NCI-H128 (cell line): ENCODE results near the gene ZNF341.

Experiments
- DNase-seq: peaks from one replicate; lab custom pipeline; 2025; ENCODE audit not compliant: unreplicated experiment; lab: John Stamatoyannopoulos, UW

Gene ZNF341

DNA sequence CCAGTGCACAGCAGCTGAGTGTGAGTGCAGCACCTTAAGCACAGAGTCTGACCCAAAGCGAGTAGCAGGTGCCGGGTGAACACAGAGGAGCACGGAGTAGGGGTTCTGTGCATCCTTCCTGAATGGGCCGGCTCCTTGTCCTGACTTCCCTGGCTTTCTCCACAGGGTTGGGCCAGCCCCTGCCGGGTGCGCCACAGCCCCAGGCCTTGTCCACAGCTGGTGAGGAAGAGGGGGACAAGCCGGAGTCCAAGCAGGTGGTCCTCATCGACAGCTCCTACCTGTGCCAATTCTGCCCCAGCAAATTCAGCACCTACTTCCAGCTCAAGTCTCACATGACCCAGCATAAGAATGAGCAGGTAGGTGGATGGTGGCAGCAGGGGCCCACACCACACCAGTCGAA lies 34.9 kb downstream of the ZNF341 start:
- DNase-seq: no peak

DNA sequence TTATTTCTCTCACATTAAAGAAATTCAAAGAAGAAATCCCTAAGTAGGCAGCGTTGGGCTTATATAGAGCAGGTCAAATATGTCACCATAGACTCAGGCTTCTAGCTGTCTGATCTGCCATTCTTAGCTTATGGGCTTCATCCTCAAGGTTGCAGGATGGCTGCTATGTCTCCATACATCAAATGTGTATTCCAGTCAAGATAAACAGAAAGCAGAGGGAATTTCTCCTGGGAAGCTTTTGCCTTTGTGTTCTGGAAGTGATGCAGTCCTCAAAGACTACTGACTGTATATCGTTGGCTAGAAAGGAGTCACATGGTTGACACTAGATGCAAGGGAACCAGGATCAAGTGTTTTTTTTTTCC lies 36.0 kb downstream of the ZNF341 start:
- DNase-seq: no peak

DNA sequence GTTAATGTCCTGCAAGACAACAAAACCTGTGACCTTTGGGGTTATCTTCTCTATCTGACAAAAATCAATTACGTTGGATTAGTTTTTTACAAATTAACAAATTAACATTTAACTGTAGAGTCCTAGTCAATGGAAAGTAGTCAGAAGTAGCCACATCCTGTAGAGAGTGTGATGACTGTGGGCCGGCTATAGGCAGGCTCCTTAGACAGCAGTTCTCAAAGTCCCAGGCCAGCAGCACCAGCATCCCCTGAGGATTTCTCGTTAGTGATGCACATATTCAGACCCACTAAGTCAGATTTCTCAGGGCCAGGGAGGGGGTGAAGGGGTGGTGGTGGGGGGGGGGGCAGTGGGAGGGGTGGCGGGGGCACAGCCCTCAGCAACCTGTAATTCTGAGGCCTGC lies 37.2 kb downstream of the ZNF341 start:
- no peak for DNase-seq

DNA sequence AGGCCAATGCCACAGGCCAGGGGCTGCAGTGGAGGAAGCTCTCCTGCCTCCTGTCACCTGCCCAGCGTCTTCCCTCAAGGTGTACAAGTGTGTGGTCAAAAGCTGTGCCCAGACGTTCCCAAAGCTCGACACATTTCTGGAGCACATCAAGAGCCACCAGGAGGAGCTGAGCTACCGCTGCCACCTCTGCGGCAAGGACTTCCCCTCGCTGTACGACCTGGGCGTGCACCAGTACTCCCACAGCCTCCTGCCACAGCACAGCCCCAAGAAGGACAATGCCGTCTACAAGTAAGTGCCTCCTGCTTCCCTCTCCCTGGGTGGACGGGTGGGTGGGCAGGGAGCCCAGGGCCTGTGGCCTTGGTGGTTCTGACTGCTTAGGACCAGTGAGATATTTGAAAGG lies 38.2 kb downstream of the ZNF341 start:
- DNase-seq: no peak

DNA sequence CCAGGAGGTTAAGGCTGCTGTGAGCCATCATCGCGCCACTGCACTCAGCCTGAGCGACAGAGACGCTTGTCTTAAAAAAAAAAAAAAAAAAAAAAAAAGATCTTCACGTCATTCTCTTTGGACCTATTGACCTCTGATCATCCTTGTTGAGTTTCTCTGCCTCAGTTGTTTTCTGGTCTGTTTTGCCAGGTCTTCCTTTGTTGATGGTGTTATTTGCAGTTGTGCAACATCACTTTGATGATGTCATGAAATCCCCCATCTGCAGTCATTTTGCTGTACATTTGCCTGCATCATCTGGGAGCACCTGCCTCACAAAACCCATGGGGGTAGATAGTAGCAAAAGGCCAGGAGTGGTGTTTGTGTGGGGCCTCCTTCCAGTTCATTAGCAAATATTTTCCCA lies 40.1 kb downstream of the ZNF341 start:
- no peak for DNase-seq

DNA sequence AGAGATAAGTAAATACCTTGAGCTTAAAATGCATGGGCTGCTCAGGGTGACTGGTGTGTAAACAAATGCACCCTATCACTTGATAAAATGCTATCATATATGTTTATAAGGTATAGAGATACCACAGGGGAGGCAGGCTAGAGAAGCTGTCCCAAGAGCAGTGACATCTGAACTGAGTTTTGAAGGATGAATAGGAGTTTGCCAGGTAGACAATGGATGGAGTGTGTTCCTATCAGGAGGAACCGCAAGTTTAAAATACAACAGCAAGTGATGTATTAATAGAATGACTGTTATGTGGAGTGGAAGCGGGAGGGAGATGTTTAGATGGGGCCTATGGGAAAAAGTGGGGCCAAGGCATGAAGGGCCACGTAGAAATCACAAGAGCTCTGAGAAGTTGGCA lies 40.6 kb downstream of the ZNF341 start:
- no peak for DNase-seq

DNA sequence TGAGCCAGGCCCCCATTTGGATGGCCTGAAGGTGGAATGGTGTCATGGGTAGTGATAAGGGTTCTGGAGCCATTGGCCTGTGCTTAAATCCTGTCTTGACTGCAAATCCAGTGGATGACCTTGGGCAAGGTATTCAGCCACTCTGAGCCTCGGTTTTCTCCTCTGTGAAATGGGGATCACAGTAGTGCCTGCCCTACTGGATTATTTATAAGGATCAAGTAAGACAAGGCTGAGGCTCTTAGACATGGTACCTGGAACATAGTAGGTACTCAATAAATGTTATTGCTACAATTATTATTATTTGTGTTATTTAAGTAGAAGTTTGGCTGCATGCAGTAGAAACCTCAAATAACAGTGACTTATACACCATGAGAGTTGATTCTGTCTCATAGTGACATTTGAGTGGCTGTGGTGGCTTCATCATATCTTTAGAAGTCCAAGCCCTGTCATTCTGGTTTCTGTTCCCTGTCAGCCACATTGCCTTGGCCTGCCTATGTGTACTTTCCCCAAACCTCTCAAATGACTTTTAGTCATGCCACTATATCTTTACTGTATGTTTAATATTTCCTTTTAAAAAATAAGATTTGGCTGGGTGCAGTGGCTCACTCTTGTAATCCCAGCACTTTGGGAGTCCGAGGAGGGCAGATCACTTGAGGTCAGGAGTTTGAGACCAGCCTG lies 41.8 kb downstream of the ZNF341 start:
- DNase-seq: no peak

DNA sequence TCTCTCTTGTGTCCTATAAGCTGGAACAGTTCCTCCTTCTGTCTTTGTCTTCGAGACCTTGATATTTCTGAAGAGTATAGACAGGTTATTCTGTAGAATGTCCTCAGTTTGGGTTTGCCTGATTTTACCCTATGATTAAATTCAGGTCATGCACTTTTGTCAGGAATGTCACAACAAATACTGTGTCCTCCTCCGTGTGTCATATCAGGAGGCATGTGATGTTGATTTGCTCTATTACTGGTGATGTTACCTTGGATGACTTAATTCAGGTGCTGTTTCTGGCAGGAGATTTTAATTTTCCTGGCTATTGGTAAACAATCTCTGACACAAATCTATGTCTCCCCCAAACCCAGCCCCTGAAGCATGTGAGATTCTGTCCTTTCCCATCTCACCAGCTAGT lies 46.0 kb downstream of the ZNF341 start:
- no peak for DNase-seq

DNA sequence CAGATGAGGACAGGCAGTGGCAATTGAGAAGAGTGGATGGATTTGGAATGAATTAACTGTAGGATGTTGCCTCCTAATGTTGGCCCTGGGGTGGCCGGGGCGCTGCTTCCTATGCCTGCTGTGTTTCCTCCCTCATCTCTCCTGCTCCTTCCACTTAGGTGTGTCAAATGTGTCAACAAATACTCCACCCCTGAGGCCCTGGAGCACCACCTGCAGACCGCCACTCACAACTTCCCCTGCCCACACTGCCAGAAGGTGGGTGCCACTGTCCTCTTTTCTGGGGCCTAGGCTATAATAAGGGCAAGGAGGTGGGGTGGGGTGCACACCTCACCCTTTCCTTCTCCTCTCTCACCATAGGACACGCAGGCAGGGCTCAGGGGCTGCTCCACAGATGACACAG lies 49.3 kb downstream of the ZNF341 start:
- DNase-seq: no peak

DNA sequence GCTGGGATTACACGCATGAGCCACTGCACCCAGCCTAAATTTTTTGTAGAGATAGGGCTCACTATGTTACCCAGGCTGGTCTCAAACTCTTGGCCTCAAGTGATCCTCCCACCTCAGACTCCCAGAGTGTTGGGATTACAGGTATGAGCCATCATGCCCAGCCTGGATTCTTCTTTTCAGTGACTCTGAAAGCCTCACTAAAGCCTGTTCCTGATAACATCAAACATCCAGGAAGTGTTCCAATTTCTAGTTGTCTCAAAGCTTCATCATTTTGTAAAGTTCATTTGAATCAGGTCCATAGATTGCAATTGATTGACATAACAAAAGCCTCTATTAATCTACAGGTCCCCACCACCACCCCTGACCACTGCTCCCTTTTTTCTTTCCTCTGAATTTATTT lies 50.1 kb downstream of the ZNF341 start:
- no peak for DNase-seq

DNA sequence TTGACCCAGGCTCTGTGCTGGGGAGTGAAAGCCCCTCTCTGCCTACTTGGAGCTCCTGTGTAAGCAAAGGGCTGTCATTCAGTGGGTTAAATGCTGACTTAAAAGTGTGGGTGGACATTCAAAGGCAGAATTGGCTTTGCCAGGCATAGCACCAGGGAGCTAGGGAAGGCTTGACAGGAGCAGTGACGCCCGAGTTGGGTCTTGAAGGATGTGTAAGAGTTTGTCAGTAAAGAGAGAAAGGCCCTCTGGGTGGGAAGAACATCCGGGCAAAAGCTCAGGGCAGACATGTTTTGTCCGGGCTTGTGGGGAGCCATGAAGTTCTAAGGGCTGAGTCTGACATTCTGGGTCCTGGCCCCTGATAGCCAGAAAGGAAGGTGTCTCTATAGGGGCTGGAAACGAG lies 51.5 kb downstream of the ZNF341 start:
- DNase-seq: no peak

DNA sequence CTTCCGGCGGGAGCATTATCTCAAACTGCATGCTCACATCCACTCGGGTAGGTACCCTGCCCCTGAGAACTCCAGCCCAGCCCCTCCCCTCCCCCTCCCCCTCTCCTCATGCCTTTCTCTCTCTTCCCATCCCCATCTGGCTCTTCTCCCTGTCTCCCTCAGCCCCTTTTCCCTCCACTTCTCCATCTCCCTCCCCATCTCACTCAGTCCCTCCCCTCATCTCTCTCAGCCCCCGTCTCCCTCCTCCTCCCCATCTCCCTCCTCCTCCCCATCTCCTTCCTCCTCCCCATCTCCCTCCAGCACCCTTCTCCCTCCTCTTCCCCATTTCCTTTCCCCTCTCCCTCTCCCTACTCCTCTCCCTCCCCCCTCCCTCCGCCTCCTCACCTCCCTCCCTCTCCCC lies 52.0 kb downstream of the ZNF341 start:
- no peak for DNase-seq

DNA sequence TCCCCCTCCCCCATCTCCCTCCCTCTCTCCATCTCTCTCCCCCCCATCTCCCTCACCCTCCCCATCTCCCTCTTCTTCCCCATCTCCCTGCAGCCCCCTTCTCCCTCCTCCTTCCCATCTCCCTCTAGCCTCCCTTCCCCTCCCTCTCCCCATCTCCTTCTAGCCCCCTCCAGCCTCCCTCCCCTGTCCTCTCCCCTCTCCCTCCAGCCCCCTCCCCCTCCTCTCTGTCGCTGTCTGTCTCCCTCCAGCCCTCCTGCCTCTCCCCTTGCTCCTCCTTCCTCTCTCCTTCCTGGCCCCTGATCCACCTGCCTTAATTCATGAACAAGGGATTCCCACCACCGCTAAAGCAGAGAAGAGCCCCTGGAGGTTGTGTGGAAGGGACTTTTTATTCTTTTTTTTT lies 52.4 kb downstream of the ZNF341 start:
- no peak for DNase-seq

DNA sequence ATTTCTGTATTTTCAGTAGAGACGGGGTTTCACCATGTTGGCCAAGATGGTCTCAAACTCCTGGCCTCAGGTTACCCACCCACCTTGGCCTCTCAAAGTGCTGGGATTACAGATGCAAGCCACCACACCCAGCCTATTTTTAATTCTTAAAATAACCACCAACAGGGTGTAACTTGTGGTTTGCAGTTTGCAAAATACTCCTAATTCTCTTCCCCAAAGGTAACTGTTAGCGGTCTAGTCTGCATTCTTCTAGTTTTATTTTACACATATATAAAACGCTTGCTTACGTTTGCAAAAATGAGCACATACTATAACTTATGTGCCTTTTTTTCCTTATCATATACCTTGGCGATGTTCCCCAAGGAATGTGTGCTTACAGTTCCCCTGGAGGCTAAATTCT lies 53.7 kb downstream of the ZNF341 start:
- no peak for DNase-seq

DNA sequence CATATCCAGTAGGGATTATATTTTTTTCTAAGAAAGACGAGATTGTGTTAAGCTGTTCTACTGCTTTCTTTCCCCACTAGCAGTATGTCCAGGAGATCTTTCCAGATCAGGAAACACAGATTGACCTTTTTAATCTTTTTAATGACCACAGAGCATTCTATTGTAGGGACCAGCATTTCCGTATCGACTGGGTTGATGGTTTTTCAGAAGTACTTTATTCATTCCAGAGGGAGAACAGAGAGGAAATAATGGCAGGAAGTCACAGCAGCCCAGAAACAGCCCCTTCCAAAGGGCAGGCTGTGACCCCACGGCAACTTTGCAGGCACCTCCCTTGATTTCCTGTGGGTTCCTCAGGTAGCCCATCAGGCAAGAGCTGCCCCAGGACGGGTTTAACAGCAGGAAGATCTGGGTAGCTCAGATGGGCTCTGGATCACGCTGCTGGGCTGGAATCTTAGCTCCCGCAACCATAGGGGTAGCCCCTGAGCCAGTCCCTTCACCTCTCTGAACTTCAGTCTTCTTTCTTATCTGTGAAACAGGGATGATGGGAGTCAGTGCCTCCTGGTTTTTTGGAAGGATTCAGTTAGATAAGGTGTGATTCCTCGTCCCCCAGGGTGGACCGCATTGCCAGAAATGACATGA lies 55.6 kb downstream of the ZNF341 start:
- no peak for DNase-seq

DNA sequence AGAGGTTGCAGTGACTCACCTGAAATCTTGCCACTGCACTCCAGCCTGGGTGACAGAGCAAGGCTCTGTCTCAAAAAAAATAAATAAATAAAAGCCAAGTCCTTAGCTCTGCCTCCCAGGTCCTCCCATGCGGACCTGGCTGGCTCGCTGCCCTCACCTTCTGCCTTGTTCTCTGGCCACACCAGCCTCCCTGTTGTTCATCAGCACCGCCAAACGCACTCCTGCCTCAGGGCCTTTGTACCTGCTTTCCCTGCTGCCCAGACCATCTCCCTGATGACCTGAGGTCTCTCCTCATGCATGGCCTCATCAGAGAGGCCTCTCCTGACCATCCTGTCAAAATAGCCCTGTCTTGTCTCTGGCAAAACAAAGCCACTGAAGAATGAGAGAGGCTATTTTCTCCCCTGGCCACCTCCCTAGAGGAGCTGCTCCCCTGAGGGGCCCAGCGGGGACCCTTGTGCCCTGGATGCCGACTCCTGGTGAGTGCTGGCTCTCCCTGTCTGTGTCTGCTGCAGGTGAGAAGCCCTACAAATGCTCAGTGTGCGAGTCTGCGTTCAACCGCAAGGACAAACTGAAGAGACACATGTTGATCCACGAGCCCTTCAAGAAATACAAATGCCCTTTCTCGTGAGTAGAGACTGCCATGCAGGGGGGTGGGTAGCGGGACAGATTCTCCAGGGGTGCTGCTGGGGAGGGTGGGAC lies 56.7 kb downstream of the ZNF341 start:
- no peak for DNase-seq

DNA sequence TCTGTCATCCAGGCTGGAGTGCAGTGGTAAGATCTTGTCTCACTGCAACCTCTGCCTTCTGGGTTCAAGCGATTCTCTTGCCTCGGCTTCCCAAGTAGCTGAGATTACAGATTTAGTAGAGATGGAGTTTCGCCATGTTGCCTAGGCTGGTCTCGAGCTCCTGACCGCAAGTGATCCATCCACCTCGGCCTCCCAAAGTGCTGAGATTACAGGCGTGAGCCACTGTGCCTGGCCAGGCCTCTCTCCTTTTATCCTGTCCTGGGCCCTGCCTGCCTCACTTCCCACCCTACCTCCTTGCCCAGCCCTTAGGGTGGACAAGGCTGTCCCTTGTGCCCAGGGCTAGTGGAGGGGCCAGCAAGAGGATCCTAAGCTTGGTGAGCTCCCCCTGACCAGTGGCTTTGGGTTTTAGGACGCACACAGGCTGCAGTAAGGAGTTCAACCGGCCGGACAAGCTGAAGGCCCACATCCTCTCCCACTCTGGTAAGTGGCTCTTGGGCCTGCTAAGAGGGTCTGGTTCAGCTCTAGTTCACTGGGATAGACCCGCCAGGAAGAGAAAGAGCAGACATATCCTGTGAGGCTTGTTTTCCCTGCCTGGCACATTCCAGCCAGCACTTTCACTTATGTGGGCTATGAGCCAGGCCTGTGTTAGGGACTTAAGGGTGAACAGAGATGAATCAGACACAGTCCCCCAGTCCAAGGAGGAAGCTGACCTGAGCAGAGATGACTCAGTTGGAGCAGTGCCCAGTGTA lies 57.5 kb downstream of the ZNF341 start:
- no peak for DNase-seq

DNA sequence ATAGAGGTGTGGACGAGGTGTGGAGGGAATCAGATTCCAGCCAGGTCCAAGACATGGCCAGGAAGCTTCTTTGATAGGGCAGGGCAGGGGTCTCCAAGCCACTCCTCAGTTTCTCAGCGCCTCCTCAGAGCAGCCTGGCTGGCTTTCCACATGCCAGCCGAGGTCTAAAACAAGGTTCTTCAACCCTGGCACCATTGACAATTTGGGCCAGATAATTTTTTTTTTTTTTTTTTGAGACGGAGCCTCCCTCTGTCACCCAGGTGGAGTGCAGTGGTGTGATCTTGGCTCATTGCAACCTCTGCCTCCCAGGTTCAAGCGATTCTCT lies 58.0 kb downstream of the ZNF341 start:
- DNase-seq: no peak

DNA sequence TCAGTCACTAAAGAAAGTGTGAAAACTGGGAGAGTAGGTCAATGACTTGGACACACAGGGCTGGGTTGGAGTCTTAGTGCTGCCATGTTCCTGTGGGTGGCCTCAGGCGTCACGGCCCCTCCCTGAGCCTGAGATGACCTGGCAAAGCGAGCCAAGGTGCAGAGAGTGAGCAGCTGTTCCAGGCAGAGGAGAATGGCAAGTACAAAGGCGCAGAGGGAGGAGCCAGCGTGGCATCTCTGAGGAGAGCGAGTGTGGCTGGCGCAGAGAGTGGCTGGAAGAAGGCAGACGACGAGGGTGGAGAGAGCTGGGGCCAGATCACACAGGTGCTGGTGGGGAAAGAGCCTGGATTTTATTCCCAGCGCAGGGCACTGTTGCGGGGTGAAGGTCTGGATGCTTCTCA lies 58.8 kb downstream of the ZNF341 start:
- DNase-seq: no peak

DNA sequence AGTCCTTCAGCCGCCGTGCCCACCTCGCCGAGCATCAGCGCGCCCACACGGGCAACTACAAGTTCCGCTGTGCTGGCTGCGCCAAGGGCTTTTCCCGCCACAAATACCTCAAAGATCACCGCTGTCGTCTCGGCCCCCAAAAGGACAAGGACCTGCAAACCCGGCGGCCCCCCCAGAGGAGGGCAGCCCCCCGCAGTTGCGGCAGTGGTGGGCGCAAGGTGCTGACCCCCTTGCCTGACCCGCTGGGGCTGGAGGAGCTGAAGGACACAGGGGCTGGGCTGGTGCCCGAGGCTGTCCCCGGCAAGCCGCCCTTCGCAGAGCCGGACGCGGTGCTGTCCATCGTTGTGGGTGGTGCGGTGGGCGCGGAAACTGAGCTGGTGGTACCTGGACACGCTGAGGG lies 59.2 kb downstream of the ZNF341 start:
- DNase-seq: no peak

DNA sequence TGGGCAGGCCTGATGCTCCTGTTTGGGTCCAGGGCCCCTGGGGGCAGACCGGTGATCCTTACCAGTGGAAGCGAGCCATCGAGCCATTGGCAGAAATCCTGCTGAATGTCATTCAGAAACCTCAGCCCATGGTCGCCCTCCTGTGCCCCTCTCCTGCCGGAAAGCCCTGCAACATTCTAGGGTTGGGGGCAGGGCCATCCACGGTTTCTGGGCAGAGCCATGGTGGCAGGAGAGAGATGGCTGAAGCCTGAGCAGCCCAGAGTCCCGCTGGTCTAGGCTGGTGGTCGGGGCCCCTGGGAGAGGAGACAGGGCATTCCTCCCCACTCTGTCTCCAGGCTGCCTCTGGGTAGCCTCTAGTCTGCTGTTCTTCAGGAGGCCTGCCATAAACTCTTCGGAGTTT lies 59.7 kb downstream of the ZNF341 start:
- DNase-seq: no peak

DNA sequence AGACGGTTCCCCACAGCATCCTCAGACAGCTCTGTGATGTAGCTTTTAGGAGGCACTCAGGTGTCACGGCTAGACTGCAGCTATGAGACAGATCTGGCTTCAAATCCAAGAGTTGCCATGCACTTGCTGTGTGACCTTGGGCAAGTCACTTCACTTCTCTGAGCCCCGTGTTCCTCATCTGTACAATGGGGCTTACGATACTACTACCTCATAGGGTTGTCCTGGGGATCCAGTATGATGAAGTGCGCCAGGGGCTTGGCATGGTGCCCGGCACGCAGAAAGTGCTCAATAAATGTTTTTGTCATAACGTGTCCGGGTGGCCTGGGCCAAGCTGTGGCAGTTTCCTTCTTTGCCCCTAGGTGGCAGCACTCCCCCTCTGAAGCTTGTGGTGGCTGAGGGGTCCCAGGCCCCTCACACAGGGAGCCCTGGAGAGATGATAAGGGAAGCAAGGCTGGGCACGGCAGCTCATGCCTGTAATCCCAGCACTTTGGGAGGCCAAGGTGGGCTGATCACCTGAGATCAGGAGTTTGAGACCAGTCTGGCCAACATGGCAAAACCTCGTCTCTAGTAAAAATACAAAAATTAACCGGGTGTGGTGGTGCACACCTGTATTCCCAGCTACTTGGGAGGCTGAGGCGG lies 60.3 kb downstream of the ZNF341 start:
- DNase-seq: no peak
